Dermis lymphatic vessel endothelial cell (primary cell): ENCODE results near the gene NIPSNAP3A. TPM values are rescaled to one million over a fixed set of nuclear protein-coding genes. Genes with fewer than 3 reads are reported as not detected.

ENCODE experiments used
- total RNA-seq: library from RNA; depleted of rRNA; stranded (reverse); fragments of >200 nt; gene quantifications from 2 replicates; pipeline ENCODE4 v1.2.1, GENCODE V29; 2014

Gene NIPSNAP3A
- total RNA-seq, result 51.5 and 52.4 TPM in 2 replicates

DNA sequence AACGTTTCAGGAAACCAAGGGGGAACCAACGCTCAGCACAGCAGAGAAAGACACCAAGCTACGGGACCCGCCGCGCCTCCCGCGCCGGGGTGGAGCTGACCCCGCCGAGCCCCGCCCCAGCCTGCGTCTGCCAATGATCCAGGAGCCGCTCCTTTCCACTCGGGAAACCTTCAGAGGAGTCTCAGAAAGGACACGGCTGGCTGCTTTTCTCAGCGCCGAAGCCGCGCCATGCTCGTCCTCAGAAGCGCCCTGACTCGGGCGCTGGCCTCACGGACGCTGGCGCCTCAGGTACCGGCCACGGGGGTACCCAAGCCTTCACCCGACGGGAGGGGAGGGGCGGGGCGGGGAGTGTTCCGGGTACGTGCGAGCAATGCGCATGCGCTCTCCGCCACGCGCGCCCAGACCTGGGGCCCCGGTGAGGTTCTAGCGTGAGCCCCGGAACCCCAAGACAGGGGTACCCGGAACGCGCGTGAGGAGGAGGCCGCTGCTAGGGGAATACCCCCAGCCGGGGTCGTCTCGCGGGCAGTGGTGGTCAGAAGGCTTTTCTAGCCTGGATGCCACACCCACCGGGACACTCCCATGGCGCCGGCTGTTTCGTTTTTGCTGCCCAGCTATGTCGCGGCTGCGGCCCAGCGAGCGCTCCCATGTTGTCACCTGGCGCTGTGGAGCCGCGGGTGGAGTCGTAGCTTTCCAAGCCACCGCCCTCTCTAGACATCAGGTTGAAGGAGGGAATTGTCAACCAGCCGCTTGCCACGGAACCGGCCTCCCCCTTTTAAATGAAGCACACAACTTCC lies at the start of gene NIPSNAP3A:
TSS of gene NIPSNAP3A (plus strand) at position 119 of the 794 bp plus-strand sequence. CDS start at position 229, 110 bp downstream.

Other genes with a start within 250 kb of the NIPSNAP3A start
- gene OR13F1, start 243.4 kb upstream of the NIPSNAP3A start, total RNA-seq, result not detected in 2 replicates
- gene OR13C4, start 220.5 kb upstream of the NIPSNAP3A start, total RNA-seq, result not detected in 2 replicates
- not detected in 2 replicates for gene OR13C3, start 210.8 kb upstream of the NIPSNAP3A start, total RNA-seq
- gene OR13C8, start 178.5 kb upstream of the NIPSNAP3A start, total RNA-seq, result not detected in 2 replicates
- gene OR13C5, start 148.3 kb upstream of the NIPSNAP3A start, total RNA-seq, result not detected in 2 replicates
- not detected in 2 replicates for gene OR13C2, start 142.1 kb upstream of the NIPSNAP3A start, total RNA-seq
- not detected in 2 replicates for gene OR13C9, start 129.5 kb upstream of the NIPSNAP3A start, total RNA-seq
- gene OR13D1, start 53.2 kb upstream of the NIPSNAP3A start, total RNA-seq, result not detected in 2 replicates
- 0.11 and 0.60 TPM in 2 replicates for gene NIPSNAP3B, start 16.4 kb downstream of the NIPSNAP3A start, total RNA-seq
- 7.4 and 22.3 TPM in 2 replicates for gene ABCA1, start 180.5 kb downstream of the NIPSNAP3A start, total RNA-seq